ENCODE data around the gene ATP13A2.

Gene ATP13A2

DNA sequence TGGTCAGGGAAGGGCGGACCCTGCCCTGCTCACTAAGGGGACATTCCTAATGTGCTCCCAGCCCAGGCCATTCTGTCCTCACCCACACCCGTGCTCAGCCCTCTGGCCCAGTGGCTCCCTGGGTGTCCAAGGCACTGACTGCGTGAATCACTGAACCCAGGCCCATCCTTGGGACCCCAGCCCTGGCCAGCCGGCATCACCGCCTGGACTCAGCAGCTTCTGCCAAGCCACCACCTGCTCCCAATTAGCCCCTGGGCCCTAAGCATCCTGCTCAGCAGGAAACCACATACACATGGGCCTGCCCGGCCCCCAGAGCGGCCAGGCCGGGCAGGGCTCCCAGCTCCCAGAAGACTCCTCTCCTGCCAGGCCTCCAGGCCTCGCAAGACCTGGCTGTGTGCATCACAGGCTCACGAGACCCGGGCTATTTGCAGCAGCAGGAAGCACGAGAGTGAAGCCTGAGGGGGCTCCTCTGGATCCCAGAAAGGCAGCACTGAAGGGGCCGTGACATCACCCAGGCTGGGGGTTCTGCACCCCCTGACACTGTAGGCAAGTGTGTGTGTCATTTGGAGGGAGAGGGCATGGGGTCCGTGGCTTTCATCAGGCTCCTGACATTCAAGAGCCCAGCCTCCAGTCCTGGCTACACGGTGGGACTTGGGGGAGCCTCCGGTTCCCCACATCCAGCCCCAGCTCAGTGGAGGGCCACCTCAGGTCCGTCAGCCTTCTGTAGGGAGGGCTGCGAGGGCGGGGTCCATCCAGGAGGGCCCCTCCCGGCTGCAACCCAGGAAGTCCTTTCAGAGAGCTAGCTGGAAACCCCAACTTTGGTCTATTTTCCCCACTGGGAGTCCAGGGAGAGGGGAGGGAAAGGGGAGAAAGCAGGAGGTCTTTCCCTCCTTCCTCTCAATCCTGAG is 32.9 kb downstream of the ATP13A2 start:
- peak; percentile 90 for DNase-seq (ENCODE audit: low read depth)
- peak overlapping the region; percentile 77 for H3K4me3 ChIP-seq (ENCODE audit: control insufficient read depth, low read depth, low read length)
- TF ChIP-seq, protein P1, sequence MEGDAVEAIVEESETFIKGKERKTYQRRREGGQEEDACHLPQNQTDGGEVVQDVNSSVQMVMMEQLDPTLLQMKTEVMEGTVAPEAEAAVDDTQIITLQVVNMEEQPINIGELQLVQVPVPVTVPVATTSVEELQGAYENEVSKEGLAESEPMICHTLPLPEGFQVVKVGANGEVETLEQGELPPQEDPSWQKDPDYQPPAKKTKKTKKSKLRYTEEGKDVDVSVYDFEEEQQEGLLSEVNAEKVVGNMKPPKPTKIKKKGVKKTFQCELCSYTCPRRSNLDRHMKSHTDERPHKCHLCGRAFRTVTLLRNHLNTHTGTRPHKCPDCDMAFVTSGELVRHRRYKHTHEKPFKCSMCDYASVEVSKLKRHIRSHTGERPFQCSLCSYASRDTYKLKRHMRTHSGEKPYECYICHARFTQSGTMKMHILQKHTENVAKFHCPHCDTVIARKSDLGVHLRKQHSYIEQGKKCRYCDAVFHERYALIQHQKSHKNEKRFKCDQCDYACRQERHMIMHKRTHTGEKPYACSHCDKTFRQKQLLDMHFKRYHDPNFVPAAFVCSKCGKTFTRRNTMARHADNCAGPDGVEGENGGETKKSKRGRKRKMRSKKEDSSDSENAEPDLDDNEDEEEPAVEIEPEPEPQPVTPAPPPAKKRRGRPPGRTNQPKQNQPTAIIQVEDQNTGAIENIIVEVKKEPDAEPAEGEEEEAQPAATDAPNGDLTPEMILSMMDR (IDR thresholded peaks at IDR 0.05; ENCODE audit: control insufficient read depth, insufficient read depth, low read depth, low read length, missing control alignments), result no peak

DNA sequence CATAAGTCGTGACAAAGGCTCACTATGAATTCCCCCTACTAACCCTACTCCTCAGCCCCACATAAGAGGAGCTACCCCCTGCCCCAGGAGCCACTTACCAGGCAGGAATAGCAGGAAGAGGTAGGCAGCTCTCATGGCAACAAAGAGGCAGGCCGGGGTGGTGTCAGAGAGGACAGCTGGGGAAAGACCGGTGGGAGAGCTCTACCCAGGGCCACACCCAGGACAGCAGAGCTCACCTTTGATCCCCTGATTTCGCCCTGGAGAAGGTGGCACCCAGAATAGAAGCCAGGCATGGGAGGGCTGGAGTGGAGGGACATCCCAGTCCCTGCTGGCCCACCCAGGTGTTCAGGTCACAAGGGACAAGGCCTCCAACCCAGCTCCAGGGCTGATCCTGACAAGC is 33.6 kb downstream of the ATP13A2 start:
- TF ChIP-seq, protein P1 (IDR thresholded peaks at IDR 0.05; ENCODE audit: control insufficient read depth, insufficient read depth, low read depth, low read length, missing control alignments), result no peak
- peak overlapping the region; percentile 77 for H3K4me3 ChIP-seq (ENCODE audit: control insufficient read depth, low read depth, low read length)
- DNase-seq (ENCODE audit: low read depth), result no peak

- H3K4me3 ChIP-seq (ENCODE audit: control insufficient read depth, low read depth, low read length), result no peak overlapping the region
- TF ChIP-seq, protein P1 (IDR thresholded peaks at IDR 0.05; ENCODE audit: control insufficient read depth, insufficient read depth, low read depth, low read length, missing control alignments), result no peak
- no peak for DNase-seq (ENCODE audit: low read depth)
Observed at GRCh38 chr1:16977377-16977776, 34.4 kb downstream of the ATP13A2 start.

- TF ChIP-seq, protein P1 (IDR thresholded peaks at IDR 0.05; ENCODE audit: control insufficient read depth, insufficient read depth, low read depth, low read length, missing control alignments), result no peak
- H3K4me3 ChIP-seq (ENCODE audit: control insufficient read depth, low read depth, low read length), result no peak overlapping the region
- DNase-seq (ENCODE audit: low read depth), result no peak
Observed at GRCh38 chr1:16976966-16977365, 34.8 kb downstream of the ATP13A2 start.

DNA sequence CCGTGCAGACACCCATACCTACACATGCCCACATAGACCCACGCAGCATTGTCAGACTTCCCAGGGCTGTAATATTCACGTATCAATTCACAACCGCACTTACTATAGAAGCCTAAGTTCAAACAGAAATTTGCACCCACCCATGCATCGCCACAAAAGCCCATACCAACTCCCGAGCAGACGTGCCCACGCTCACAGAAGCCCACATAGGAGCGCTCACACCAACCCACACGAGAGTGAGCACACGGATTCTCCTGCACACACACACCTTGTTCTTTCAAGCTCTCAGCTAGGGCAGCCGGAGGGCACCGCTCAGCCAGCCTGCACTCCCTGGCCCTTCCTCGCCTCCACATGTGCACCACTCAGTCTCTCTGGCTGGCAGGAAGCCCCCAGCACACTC is 35.9 kb downstream of the ATP13A2 start:
- DNase-seq (ENCODE audit: low read depth), result no peak
- TF ChIP-seq, protein P1 (IDR thresholded peaks at IDR 0.05; ENCODE audit: control insufficient read depth, insufficient read depth, low read depth, low read length, missing control alignments), result no peak
- H3K4me3 ChIP-seq (ENCODE audit: control insufficient read depth, low read depth, low read length), result no peak overlapping the region

- DNase-seq (ENCODE audit: low read depth), result no peak
- TF ChIP-seq, protein P1 (IDR thresholded peaks at IDR 0.05; ENCODE audit: control insufficient read depth, insufficient read depth, low read depth, low read length, missing control alignments), result no peak
- no peak overlapping the region for H3K4me3 ChIP-seq (ENCODE audit: control insufficient read depth, low read depth, low read length)
Observed at GRCh38 chr1:16975211-16975610, 36.5 kb downstream of the ATP13A2 start.
